Gastroesophageal sphincter (tissue), 2 donors: Measurements from ENCODE around the gene ZBTB22.

ENCODE experiments used
- EP300 ChIP-seq: sonication (generic); formaldehyde crosslinking; IDR thresholded peaks from one replicate; pipeline ENCODE4 v1.6.1; 2017; ENCODE audit warnings: antibody characterized with exemption, mild to moderate bottlenecking
- POLR2A ChIP-seq, 2 donors: fragments of 450-650 bp; IDR thresholded peaks; one replicate each; pipeline ENCODE4 v1.6.1; 2017; ENCODE audit warnings: antibody characterized with exemption in 2 of 2, mild to moderate bottlenecking in 2 of 2, moderate library complexity in 1 of 2
- POLR2AphosphoS5 ChIP-seq: sonication (generic); formaldehyde crosslinking; IDR thresholded peaks from one replicate; pipeline ENCODE4 v1.6.1; 2017; ENCODE audit warnings: antibody characterized with exemption

GRCh38 chr6:33319939-33320314 is 2.4 kb upstream of the ZBTB22 start:
- TF ChIP-seq POLR2A (IDR thresholded peaks at IDR 0.05) = no peak
- no peak for TF ChIP-seq POLR2AphosphoS5
- TF ChIP-seq EP300 = no peak
